ENCODE data around the gene FAM163B.

FAM163B gene

GRCh38 chr9:133529457-133529856 is 79.7 kb downstream of the FAM163B start:
- Histone ChIP-seq H3K4me3 (ENCODE audit: low read length) (no peak overlapping the region), H3K9me3 (ENCODE audit: low read length) (no peaks in the 10 kb centered on the region), H3K4me1 (ENCODE audit: insufficient read depth, low read length) (peaks cover 25% of the 10 kb centered on the region), H2AFZ (ENCODE audit: low read depth, low read length) (no peak overlapping the region), H3K27me3 (ENCODE audit: insufficient read depth, low read length) (peaks cover 52% of the 10 kb centered on the region), H3K36me3 (ENCODE audit: insufficient read depth, low read length) (no peaks in the 10 kb centered on the region)

- no peak overlapping the region for H2AFZ ChIP-seq (ENCODE audit: low read depth, low read length)
- H3K36me3 ChIP-seq (ENCODE audit: insufficient read depth, low read length): no peaks in the 10 kb centered on the region
- H3K27me3 ChIP-seq (ENCODE audit: insufficient read depth, low read length): peaks cover 49% of the 10 kb centered on the region
- H3K4me3 ChIP-seq (ENCODE audit: low read length): no peak overlapping the region
- H3K9me3 ChIP-seq (ENCODE audit: low read length): no peaks in the 10 kb centered on the region
- H3K4me1 ChIP-seq (ENCODE audit: insufficient read depth, low read length): peaks cover 21% of the 10 kb centered on the region
Measured at GRCh38 chr9:133528876-133529241, 80.3 kb downstream of the FAM163B start.

GRCh38 chr9:133528001-133528875 is 81.0 kb downstream of the FAM163B start:
- Histone ChIP-seq H3K9me3 (ENCODE audit: low read length) (no peaks in the 10 kb centered on the region), H3K27me3 (ENCODE audit: insufficient read depth, low read length) (peaks cover 43% of the 10 kb centered on the region), H2AFZ (ENCODE audit: low read depth, low read length) (no peak overlapping the region), H3K4me3 (ENCODE audit: low read length) (no peak overlapping the region), H3K36me3 (ENCODE audit: insufficient read depth, low read length) (no peaks in the 10 kb centered on the region), H3K4me1 (ENCODE audit: insufficient read depth, low read length) (peaks cover 15% of the 10 kb centered on the region)

- H3K9me3 ChIP-seq (ENCODE audit: low read length): no peaks in the 10 kb centered on the region
- H3K36me3 ChIP-seq (ENCODE audit: insufficient read depth, low read length): no peaks in the 10 kb centered on the region
- H3K27me3 ChIP-seq (ENCODE audit: insufficient read depth, low read length): peaks cover 38% of the 10 kb centered on the region
- H3K4me1 ChIP-seq (ENCODE audit: insufficient read depth, low read length): peaks cover 15% of the 10 kb centered on the region
- no peak overlapping the region for H3K4me3 ChIP-seq (ENCODE audit: low read length)
- H2AFZ ChIP-seq (ENCODE audit: low read depth, low read length): no peak overlapping the region
Measured at GRCh38 chr9:133527444-133527920, 81.7 kb downstream of the FAM163B start.

All from neuron (in vitro differentiated cells).